K562 (cell line): Measurements from ENCODE around the gene HPD. TPM values are rescaled to one million over a fixed set of nuclear protein-coding genes. Genes with fewer than 3 reads are reported as not detected.

Experiments
- ADNP ChIP-seq: fragments of 200-800 bp; sonication (Bioruptor generic); IDR thresholded peaks from 2 replicates; pipeline ENCODE4 v1.6.1; 2016; ENCODE audit warnings: missing genetic modification characterization, missing compliant biosample characterization
- AFF1 ChIP-seq, 2 experiments: fragments of 450-650 bp; IDR thresholded peaks; 2 replicates each; pipeline ENCODE4 v1.6.1; 2018; ENCODE audit warnings: mild to moderate bottlenecking in 2 of 2, low read depth in 1 of 2; ENCODE audit not compliant: partially characterized antibody in 2 of 2
- CCNT2 ChIP-seq: IDR thresholded peaks from 2 replicates; pipeline ENCODE4 v1.6.1; 2011; ENCODE audit warnings: borderline replicate concordance, low read depth, mild to moderate bottlenecking, moderate library complexity, mixed read lengths, low read length; ENCODE audit not compliant: insufficient read length; ENCODE audit errors: extremely low read depth
- CTCF ChIP-seq, 3 experiments: IDR thresholded peaks in 2 of 3; conservative IDR thresholded peaks in 1 of 3; 2 replicates each; pipeline ENCODE4 v1.5.1; 2011 to 2012; ENCODE audit warnings: low read length in 3 of 3, mild to moderate bottlenecking in 3 of 3, control low read depth in 2 of 3, improper control_type of control experiment in 1 of 3, inconsistent platforms in 1 of 3, low read depth in 1 of 3, mixed read lengths in 1 of 3, moderate library complexity in 1 of 3; ENCODE audit not compliant: insufficient read depth in 2 of 3
- HNRNPLL ChIP-seq: fragments of 200-400 bp; formaldehyde crosslinking; IDR thresholded peaks from 2 replicates; pipeline ENCODE4 v1.6.1; 2017; ENCODE audit warnings: low read length, low read depth, mild to moderate bottlenecking; ENCODE audit not compliant: poor library complexity, severe bottlenecking
- ID3 ChIP-seq, 2 experiments: fragments of 250-450 bp in 1 of 2; fragments of 450-650 bp in 1 of 2; sonication (Bioruptor Pico) in 1 of 2; IDR thresholded peaks; 2 replicates each; pipeline versions ENCODE4 v1.6.1 to v1.8.0; 2016 to 2021; ENCODE audit warnings: mild to moderate bottlenecking in 2 of 2, moderate library complexity in 2 of 2, missing compliant biosample characterization in 1 of 2, missing genetic modification characterization in 1 of 2
- IRF1 ChIP-seq: sonication (generic); formaldehyde crosslinking; IDR thresholded peaks from 2 replicates; pipeline ENCODE4 v1.8.0; 2022; ENCODE audit warnings: missing genetic modification reagents, mild to moderate bottlenecking, borderline replicate concordance
- NFYB ChIP-seq: IDR thresholded peaks from 2 replicates; pipeline ENCODE4 v1.6.1; 2011; ENCODE audit warnings: mild to moderate bottlenecking, moderate library complexity; ENCODE audit not compliant: insufficient read length; ENCODE audit errors: extremely low read depth
- OTX1 ChIP-seq: fragments of 450-650 bp; formaldehyde crosslinking; IDR thresholded peaks from 2 replicates; pipeline ENCODE4 v1.4.0; 2022; ENCODE audit warnings: mild to moderate bottlenecking
- SMARCA5 ChIP-seq: fragments of 450-650 bp; IDR thresholded peaks from 2 replicates; pipeline ENCODE4 v1.6.1; 2016
- SPI1 ChIP-seq: IDR thresholded peaks from 2 replicates; pipeline ENCODE4 v1.6.1; 2011; ENCODE audit warnings: low read depth, low read length, control low read depth, borderline replicate concordance
- TAL1 ChIP-seq: fragments of 450-650 bp; IDR thresholded peaks from 2 replicates; pipeline ENCODE4 v1.6.1; 2016; ENCODE audit warnings: mild to moderate bottlenecking
- ZBTB33 ChIP-seq: sonication (generic); formaldehyde crosslinking; IDR thresholded peaks from 2 replicates; pipeline ENCODE4 v1.8.1; 2023; ENCODE audit warnings: mild to moderate bottlenecking, missing genetic modification reagents
- ZNF217 ChIP-seq: sonication (generic); formaldehyde crosslinking; IDR thresholded peaks from 2 replicates; pipeline ENCODE4 v1.8.0; 2022; ENCODE audit warnings: mild to moderate bottlenecking, missing genetic modification reagents
- ZNF551 ChIP-seq: fragments of 250-450 bp; sonication (Bioruptor Pico); IDR thresholded peaks from 2 replicates; pipeline ENCODE4 v1.5.0; 2021; ENCODE audit warnings: mild to moderate bottlenecking, moderate library complexity
- ZNF583 ChIP-seq: fragments of 250-450 bp; sonication (Bioruptor Pico); IDR thresholded peaks from 2 replicates; pipeline ENCODE4 v1.4.0; 2020
- ZNF780A ChIP-seq: fragments of 250-450 bp; sonication (Bioruptor Pico); IDR thresholded peaks from 2 replicates; pipeline ENCODE4 v1.5.0; 2021; ENCODE audit warnings: mild to moderate bottlenecking
- polyA plus RNA-seq, 8 experiments: library from polyadenylated mRNA; depleted of rRNA in 4 of 8; stranded (reverse) in 5 of 8; unstranded in 3 of 8; fragments of >200 nt; fragmentation: Nextera tagmentation in 2 of 8; fragmentation: Illumina TruSeq in 1 of 8; extraction: Ambion mirVana in 2 of 8; extraction: Trizol in 1 of 8; gene quantifications; 2 replicates each; pipeline versions ENCODE4 v1.2.1 to v1.2.3, GENCODE V29; 2011 to 2014; ENCODE audit warnings: inconsistent platforms in 1 of 8, missing spikeins in 1 of 8
- total RNA-seq, 7 experiments: library from RNA; depleted of rRNA in 6 of 7; stranded (reverse); fragments of >200 nt in 6 of 7; fragmentation: Illumina TruSeq in 2 of 7; extraction: Trizol in 2 of 7; gene quantifications; 2 replicates each; pipeline versions ENCODE4 v1.2.1 to v1.2.3, GENCODE V29; 2011 to 2021; ENCODE audit warnings: low replicate concordance in 1 of 7

HPD gene
- total and polyA plus RNA-seq, 9 of the 15 experiments (the other 6 are each of a cell fraction or from before 2014, with no cell fraction given): 0.06 to 0.29 (median 0.07) TPM; not detected in 4

- TF ChIP-seq AFF1 (IDR thresholded peaks at IDR 0.05; ENCODE audit: low read depth in 1 of 2, partially characterized antibody in 2 of 2) (no peak), ZNF551 (CRISPR knock-in tag) (no peak), ZNF780A (CRISPR knock-in tag) (no peak), SMARCA5 (no peak), TAL1 (no peak), CCNT2 (peak; percentile 91), ID3 (CRISPR knock-in tag; IDR thresholded peaks at IDR 0.05) (no peak), ID3 (tag; IDR thresholded peaks at IDR 0.05) (no peak), IRF1 (CRISPR knock-in tag) (no peak), OTX1 (CRISPR knock-in tag) (no peak), ZNF583 (CRISPR knock-in tag) (0 out of 2 replicates have a peak, but pooled peaks have one; percentile 42), HNRNPLL (no peak), NFYB (no peak), ADNP (no peak), ZNF217 (no peak), SPI1 (0 out of 2 replicates have a peak, but pooled peaks have one; percentile 25), ZBTB33 (no peak), CTCF (IDR thresholded peaks at IDR 0.05 in 2 of 3, conservative IDR thresholded peaks at IDR 0.05 in 1 of 3; ENCODE audit: insufficient read depth in 2 of 3, low read depth in 1 of 3, low read length in 3 of 3) (no peak)
Measured at GRCh38 chr12:121799842-121800693, 58.6 kb downstream of the HPD start (continued).
